Muscle of leg (tissue), 11 donors: Measurements from ENCODE around the gene DIRAS1. TPM values are rescaled to one million over a fixed set of nuclear protein-coding genes. Genes with fewer than 3 reads are reported as not detected.
"Not testable (repeated sequence)": the region's sequence is repeated elsewhere in the genome, so short reads cannot be mapped to it uniquely, and the experiment has no call there.

Experiments used
- DNase-seq: peaks from one replicate; pipeline ENCODE4 v3.0.0; 2013
- H3K27ac ChIP-seq: one replicate; pipeline ENCODE4 v1.5.1; 2013; ENCODE audit warnings: mild to moderate bottlenecking, low read length, control low read depth
- H3K27me3 ChIP-seq: one replicate; pipeline ENCODE4 v1.6.1; 2013; ENCODE audit warnings: low read length; ENCODE audit not compliant: control insufficient read depth, insufficient read depth
- H3K36me3 ChIP-seq: one replicate; pipeline ENCODE4 v1.6.1; 2013; ENCODE audit warnings: low read length; ENCODE audit not compliant: control insufficient read depth, insufficient read depth
- H3K4me1 ChIP-seq: one replicate; pipeline ENCODE4 v1.6.1; 2013; ENCODE audit warnings: low read length; ENCODE audit not compliant: control insufficient read depth, insufficient read depth
- H3K4me3 ChIP-seq: one replicate; pipeline ENCODE4 v1.5.1; 2013; ENCODE audit warnings: low read length, control low read depth
- H3K9me3 ChIP-seq: replicated peaks from 2 replicates; pipeline ENCODE4 v1.6.1; 2013; ENCODE audit warnings: low read depth, low read length; ENCODE audit not compliant: control insufficient read depth
- WGBS: methylation state at CpG from one replicate; pipeline ENCODE4 v1.1.5; 2013; ENCODE audit warnings: missing lambda C conversion rate; ENCODE audit not compliant: insufficient coverage; 5-methylcytosine and 5-hydroxymethylcytosine counted together
- polyA plus RNA-seq, 8 donors: library from polyadenylated mRNA; unstranded; fragments of 120-200 nt; gene quantifications; one replicate each; pipeline versions ENCODE4 v1.2.1 to v1.2.3, GENCODE V29; 2013; ENCODE audit warnings: inconsistent platforms in 1 of 8, low replicate concordance in 1 of 8; ENCODE audit not compliant: insufficient read length in 8 of 8, insufficient read depth in 1 of 8
- total RNA-seq: library from RNA; stranded (reverse); fragments of 120-200 nt; gene quantifications from one replicate; pipeline ENCODE4 v1.2.4, GENCODE V29; 2013

Gene DIRAS1
- total and polyA plus RNA-seq, 9 donors, result 0.84 to 4.9 (median 2.6) TPM

DNA sequence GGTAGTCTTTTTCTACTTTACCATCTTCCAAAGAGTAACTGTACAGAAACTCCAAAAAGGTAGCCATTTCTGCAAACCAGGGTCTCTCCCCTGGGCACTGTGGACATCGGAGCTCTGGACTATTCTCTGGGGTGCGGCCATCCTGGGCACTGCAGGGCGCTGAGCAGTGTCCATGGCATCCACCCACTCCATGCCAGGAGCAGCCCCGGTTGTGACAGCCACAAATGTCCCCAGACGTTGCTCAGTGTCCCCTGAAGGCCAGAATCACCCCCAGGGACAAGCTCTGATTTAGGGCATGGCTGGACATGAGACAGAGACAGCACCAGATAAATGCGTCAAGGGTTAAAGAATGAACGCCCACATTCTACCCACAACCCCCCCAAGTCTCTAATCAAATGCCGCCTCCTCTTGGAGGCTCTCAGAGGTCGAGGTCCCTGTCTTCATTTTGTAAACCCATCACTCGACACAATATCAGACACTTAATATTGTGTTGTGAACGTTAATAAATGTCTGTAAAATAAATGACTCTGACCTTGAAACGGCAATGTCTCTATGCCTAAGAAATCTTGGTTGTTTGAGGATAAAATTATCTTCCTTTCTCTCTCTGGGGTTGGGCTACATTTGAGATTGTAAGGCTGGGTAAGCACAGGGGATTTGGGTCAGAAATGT, 27.5 kb downstream of the DIRAS1 start:
- H3K4me1 ChIP-seq, result peaks cover 11% of the 10 kb centered on the region
- 69% methylated on average over 6 of the region's 12 CpGs for WGBS
- H3K4me3 ChIP-seq, result no peak overlapping the region
- H3K36me3 ChIP-seq, result no peaks in the 10 kb centered on the region
- H3K27me3 ChIP-seq, result no peaks in the 10 kb centered on the region
- DNase-seq, result no peak
- H3K9me3 ChIP-seq, result no peaks in the 10 kb centered on the region
- no peak overlapping the region for H3K27ac ChIP-seq

DNA sequence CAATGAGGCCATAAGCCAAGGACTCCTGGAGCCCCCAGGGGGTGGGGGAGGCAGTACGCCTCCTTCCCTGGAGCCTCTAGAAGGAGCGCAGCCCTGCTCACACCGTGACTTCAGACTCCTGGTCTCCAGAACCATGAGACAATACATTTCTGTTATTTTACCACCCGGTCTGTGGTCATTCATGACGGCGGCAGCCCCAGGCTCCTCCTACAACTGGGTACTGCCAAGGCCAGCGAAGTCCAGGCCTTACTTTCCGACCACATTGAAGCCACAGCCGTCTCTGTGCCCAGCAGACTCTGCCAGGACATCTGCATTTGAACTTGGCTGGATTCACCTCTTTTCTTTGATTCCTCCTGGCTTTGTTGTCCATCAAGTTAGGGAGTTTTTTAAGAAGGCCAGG, 29.2 kb downstream of the DIRAS1 start:
- 90% methylated on average over 7 of the region's 9 CpGs for WGBS
- H3K36me3 ChIP-seq, result no peaks in the 10 kb centered on the region
- no peak overlapping the region for H3K27ac ChIP-seq
- no peak overlapping the region for H3K4me3 ChIP-seq
- peaks cover 11% of the 10 kb centered on the region for H3K4me1 ChIP-seq
- H3K27me3 ChIP-seq, result no peaks in the 10 kb centered on the region
- no peak for DNase-seq
- no peaks in the 10 kb centered on the region for H3K9me3 ChIP-seq

DNA sequence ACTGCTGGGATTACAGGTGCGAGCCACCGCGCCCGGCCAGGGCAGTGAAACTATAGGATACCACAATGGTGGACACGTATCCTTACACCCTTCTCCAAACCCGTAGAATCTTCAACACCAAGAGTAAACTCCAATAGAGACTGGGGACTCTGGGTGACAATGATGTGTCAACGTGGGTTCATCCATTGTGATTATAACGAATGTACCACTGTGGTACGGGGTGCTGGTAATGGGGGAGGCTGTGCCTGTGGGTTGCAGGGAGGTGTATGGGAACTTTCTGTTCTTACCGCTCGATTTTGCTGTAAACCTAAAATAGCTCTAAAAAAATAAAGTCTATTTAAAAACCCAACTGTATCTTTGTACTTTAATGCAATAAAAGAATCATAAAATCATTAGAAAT, 30.3 kb downstream of the DIRAS1 start:
- no peaks in the 10 kb centered on the region for H3K27me3 ChIP-seq
- H3K27ac ChIP-seq, result no peak overlapping the region
- DNase-seq, result no peak
- 96% methylated on average over 4 of the region's 11 CpGs for WGBS
- H3K9me3 ChIP-seq, result no peaks in the 10 kb centered on the region
- no peak overlapping the region for H3K4me3 ChIP-seq
- peaks cover 11% of the 10 kb centered on the region for H3K4me1 ChIP-seq
- H3K36me3 ChIP-seq, result no peaks in the 10 kb centered on the region

DNA sequence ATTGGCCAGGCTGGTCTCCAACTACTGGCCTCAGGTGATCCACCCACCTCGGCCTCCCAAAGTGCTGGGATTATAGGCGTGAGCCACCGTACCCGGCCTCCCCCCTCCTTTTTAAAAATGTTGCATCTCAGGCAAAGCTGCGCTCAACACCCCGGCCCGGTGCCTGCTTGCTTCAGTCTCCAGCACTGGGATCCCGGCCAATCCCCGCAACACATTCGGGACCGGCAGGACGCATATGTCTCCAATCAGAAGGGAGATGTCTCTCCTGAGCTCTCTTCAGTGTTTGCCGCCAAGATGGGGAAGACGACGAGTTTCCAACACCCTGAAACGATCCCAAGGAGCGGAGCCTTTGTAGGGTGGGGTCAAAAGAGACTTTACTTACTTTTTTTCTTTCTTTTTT, 34.8 kb downstream of the DIRAS1 start:
- Histone ChIP-seq H3K27ac (no peak overlapping the region), H3K36me3 (no peaks in the 10 kb centered on the region), H3K27me3 (no peaks in the 10 kb centered on the region), H3K4me1 (no peaks in the 10 kb centered on the region), H3K4me3 (no peak overlapping the region), H3K9me3 (no peaks in the 10 kb centered on the region)
- WGBS, result 74% methylated on average over 12 of the region's 17 CpGs
- DNase-seq, result no peak

DNA sequence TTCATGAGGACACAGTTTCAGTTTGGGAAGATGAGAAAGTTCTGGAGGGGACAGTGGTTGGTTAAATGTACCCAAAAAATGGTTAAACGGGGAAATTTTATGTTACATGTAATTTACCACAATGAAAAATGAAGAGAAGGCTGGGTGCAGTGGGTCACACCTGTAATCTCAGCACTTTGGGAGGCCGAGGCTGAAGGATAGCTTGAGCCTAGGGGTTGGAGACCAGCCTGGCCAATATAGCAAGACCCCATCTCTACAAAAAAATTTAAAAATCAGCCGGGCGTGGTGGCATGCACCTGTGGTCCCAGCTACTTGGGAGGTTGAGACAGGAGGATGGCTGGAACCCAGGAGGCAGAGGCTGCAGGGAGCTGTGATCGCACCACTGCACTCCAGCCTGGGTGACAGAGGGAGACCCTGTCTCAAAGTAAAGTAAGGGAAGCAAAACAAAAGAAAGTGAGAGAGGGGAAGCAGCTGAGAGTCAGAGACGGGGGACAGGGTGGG, 35.9 kb downstream of the DIRAS1 start:
- H3K4me1 ChIP-seq, result no peaks in the 10 kb centered on the region
- DNase-seq, result no peak
- H3K4me3 ChIP-seq, result no peak overlapping the region
- H3K27me3 ChIP-seq, result no peaks in the 10 kb centered on the region
- no peaks in the 10 kb centered on the region for H3K9me3 ChIP-seq
- no peaks in the 10 kb centered on the region for H3K36me3 ChIP-seq
- no peak overlapping the region for H3K27ac ChIP-seq
- 87% methylated on average over 5 of the region's 6 CpGs for WGBS

DNA sequence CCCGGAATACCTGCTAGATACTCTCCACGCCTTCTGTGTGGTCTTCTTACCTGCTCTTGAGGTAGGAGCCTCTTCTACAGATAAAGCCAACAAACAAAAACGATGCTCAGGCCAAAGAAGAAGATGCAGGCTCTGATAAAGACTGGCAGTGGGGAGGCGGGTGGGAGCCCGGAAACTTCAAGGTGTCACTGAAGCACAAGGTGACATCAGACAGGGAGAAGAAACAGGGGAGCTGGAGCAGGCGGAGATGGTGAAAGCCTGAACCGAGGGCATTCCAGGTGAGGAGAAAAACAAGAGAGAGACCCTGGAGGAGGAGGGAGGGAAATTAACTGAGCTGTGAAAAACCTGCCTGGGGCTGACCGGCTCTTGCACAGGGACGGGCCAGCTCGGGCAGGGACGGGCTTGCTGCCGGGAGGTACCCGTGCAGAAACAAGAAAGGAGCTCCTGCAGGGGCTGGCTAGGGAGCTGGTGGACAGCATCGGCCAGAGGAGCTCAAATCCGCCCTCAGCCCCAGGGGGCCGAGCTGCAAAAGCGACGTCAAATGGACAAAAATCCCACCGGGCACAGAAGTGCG, 37.7 kb downstream of the DIRAS1 start:
- 72% methylated on average over 18 of the region's 20 CpGs for WGBS

DNA sequence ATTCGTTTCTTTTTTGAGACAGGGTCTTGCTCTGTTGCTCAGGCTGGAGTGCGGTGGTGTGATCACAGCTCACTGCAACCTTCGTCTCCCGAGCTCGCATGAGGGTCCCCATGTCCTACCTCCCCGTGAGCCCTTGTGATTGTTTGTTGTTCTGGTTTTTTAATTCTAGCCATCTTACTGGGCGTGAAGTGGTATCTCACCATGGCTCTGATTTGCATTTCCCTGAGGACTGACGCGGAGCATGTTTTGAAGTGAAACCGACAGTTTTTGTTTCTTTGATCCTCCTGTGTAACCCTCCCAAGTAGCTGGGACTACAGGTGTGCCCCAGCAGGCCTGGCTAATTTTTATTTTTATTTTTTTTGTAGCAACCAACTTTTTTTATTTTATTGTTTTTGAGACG, 40.4 kb downstream of the DIRAS1 start:
- 100% methylated on average over 2 of the region's 11 CpGs for WGBS

More for the DNA sequence above, 37.7 kb downstream of the DIRAS1 start:
- no peak for DNase-seq
- no peaks in the 10 kb centered on the region for H3K27me3 ChIP-seq
- no peaks in the 10 kb centered on the region for H3K36me3 ChIP-seq
- no peak overlapping the region for H3K4me3 ChIP-seq
- no peaks in the 10 kb centered on the region for H3K9me3 ChIP-seq
- no peak overlapping the region for H3K27ac ChIP-seq
- no peaks in the 10 kb centered on the region for H3K4me1 ChIP-seq

DNA sequence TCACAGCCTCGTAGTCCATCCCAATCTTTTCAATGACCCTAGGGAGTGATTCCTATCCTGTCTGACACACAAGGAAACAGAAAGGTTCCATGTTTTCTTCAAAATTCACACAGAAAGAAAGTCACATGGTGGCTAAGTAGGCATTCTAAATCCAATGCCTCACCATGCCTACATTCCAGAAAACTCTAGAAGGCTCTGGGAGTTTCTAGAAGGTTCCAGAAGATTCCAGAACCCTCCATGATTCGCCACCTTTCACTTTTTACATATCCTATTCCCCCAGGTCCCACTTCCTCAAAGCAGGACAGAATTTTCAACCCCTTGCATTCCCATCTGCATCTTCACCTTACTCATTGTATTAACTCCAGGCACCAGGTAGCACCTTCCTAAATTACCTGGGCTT, 41.7 kb downstream of the DIRAS1 start:
- 93% methylated on average over 1 of the region's 2 CpGs for WGBS

More for the DNA sequence above, 40.4 kb downstream of the DIRAS1 start:
- H3K4me1 ChIP-seq, result no peaks in the 10 kb centered on the region
- H3K4me3 ChIP-seq, result no peak overlapping the region
- H3K27ac ChIP-seq, result no peak overlapping the region
- H3K9me3 ChIP-seq, result no peaks in the 10 kb centered on the region
- no peaks in the 10 kb centered on the region for H3K36me3 ChIP-seq
- no peak for DNase-seq
- H3K27me3 ChIP-seq, result peaks cover 2% of the 10 kb centered on the region

DNA sequence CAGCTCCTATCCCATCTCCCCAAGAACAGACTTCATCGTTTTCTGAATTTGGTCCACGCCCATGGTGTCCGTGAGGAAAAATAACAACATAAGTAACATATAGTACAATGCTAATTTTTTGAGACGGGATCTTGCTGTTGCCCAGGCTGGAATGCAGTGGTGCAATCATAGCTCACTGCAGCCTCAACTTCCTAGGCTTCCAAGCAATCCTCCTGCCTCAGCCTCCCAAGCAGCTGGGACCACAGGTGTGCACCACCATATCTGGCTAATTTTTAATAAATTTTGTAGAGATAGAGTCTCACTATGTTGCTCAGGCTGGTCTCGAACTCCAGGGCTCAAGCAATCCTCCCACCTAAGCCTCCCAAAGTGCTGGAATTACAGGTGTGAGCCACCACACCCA, 42.2 kb downstream of the DIRAS1 start:
- not testable (repeated sequence) for H3K27ac ChIP-seq, H3K27me3 ChIP-seq, H3K9me3 ChIP-seq, H3K36me3 ChIP-seq, H3K4me3 ChIP-seq, DNase-seq
- WGBS, result 100% methylated on average over 3 of the region's 5 CpGs
- peaks cover 11% of the 10 kb centered on the region for H3K4me1 ChIP-seq

More for the DNA sequence above, 41.7 kb downstream of the DIRAS1 start:
- Histone ChIP-seq H3K27ac (no peak overlapping the region), H3K4me1 (peaks cover 11% of the 10 kb centered on the region), H3K36me3 (no peaks in the 10 kb centered on the region), H3K9me3 (no peaks in the 10 kb centered on the region), H3K27me3 (peaks cover 9% of the 10 kb centered on the region), H3K4me3 (no peak overlapping the region)
- no peak for DNase-seq

DNA sequence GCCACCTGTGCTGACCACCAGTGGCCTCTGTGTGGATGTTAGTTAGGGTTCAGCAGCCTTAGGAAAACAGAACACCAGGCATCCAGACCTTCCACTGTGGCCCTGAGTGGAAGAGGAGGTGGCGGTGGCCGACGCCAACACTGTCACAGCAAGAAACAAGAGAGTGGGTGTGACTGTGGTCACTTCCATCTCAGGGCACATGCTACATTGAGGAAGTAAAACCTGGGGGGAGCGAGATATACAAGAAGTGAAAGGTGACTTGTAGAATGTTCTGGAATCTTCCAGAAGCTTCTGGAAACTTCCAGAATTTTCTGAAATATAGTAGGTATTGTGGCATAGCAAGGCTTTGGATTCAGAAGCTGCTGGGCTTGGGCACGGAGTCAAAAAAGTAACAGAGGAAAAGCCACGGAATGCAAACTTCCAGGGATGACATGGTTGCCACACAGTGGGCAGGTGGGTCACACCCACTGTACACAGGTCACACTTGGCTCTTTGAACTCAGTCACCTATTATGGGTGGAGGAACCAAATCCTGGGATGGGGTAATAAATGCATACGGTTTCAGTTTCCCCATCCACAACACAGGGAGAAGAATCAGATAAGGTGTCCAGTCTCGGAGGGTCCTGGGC, 43.0 kb downstream of the DIRAS1 start:
- DNase-seq, result peak; percentile 42
- no peak overlapping the region for H3K4me3 ChIP-seq
- no peak overlapping the region for H3K27ac ChIP-seq
- H3K4me1 ChIP-seq, result peaks cover 11% of the 10 kb centered on the region
- 85% methylated on average over 3 of the region's 8 CpGs for WGBS
- no peaks in the 10 kb centered on the region for H3K36me3 ChIP-seq
- H3K9me3 ChIP-seq, result no peaks in the 10 kb centered on the region
- H3K27me3 ChIP-seq, result peaks cover 9% of the 10 kb centered on the region
